ENCODE measurements around the gene ANKRD13A. TPM values are rescaled to one million over a fixed set of nuclear protein-coding genes. Genes with fewer than 3 reads are reported as not detected.
"Not testable (repeated sequence)": the region's sequence is repeated elsewhere in the genome, so short reads cannot be mapped to it uniquely, and the experiment has no call there.

ANKRD13A gene
- total RNA-seq, 4 donors from 2014 or later, result 19.0 to 29.3 (median 20.5) TPM

- DNase-seq, result no peak
- Histone ChIP-seq H3K9me3 (no peaks in the 10 kb centered on the region), H3K4me1 (peaks cover under 1 to 3% of the 10 kb centered on the region in 2 donors), H3K36me3 (peaks cover 0 to 10% of the 10 kb centered on the region in 2 donors), H3K27ac (no peak overlapping the region), H3K27me3 (no peaks in the 10 kb centered on the region), H3K4me3 (no peak overlapping the region)
- ATAC-seq, result no peak
- TF ChIP-seq POLR2A (IDR thresholded peaks at IDR 0.05) (no peak), CTCF (IDR thresholded peaks at IDR 0.05 in 4 of 5, conservative IDR thresholded peaks at IDR 0.05 in 1 of 5) (no peak)
- in situ Hi-C loops (cut with MboI; ENCODE audit: low sequenced_read_pairs in 4 of 4), result no loop called here
- intact Hi-C loops (cut with DNase I; ENCODE audit: low total_unique reads), result no loop called here
These were observed 8.7 kb downstream of the ANKRD13A start for GRCh38 chr12:110007881-110008280.

DNA sequence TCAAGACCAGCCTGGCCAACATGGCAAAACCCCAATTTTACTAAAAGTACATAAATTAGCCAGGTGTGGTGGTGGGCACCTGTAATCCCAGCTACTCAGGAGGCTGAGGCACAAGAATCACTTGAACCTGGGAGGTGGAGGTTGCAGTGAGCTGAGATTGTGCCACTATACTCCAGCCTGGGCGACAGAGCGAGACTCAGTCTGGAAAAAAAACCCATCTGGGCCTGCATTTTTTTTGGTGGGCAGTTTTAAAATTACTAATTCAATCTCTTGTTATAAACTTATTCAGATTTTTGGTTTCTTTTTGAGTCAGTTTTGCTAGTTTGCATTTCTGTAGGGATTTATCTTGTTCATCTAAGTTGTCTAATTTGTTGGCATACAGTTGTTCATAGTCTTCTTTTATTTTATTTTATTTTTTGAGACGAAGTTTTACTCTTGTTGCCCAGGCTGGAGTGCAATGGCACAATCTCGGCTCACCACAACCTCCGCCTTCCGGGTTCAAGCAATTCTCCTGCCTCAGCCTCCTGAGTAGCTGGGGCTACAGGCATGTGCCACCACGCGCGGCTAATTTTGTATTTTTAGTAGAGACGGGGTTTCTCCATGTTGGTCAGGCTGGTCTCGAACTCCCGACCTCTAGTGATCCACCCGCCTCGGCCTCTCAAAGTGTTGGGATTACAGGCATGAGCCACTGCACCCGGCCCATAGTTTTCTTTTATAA, 9.6 kb downstream of the ANKRD13A start:
- peaks cover 0 to 19% of the 10 kb centered on the region in 2 donors for H3K36me3 ChIP-seq
- H3K9me3 ChIP-seq; DNase-seq; ATAC-seq; H3K4me3 ChIP-seq; intact Hi-C loops (cut with DNase I; ENCODE audit: low total_unique reads); H3K27ac ChIP-seq; H3K27me3 ChIP-seq; in situ Hi-C loops (cut with MboI; ENCODE audit: low sequenced_read_pairs in 4 of 4); H3K4me1 ChIP-seq: not testable (repeated sequence)

- no peak for ATAC-seq
- TF ChIP-seq POLR2A (IDR thresholded peaks at IDR 0.05) (no peak), CTCF (IDR thresholded peaks at IDR 0.05 in 4 of 5, conservative IDR thresholded peaks at IDR 0.05 in 1 of 5) (no peak)
- no peaks in the 10 kb centered on the region for H3K27me3 ChIP-seq
- intact Hi-C loops (cut with DNase I; ENCODE audit: low total_unique reads) (no loop called here), in situ Hi-C loops (cut with MboI; ENCODE audit: low sequenced_read_pairs in 4 of 4) (no loop called here)
- no peaks in the 10 kb centered on the region for H3K9me3 ChIP-seq
- peaks cover 0 to 3% of the 10 kb centered on the region in 2 donors for H3K4me1 ChIP-seq
- no peak overlapping the region for H3K27ac ChIP-seq
- no peak for DNase-seq
- H3K4me3 ChIP-seq, result no peak overlapping the region
- H3K36me3 ChIP-seq, result peaks cover 0 to 40% of the 10 kb centered on the region in 2 donors
These were observed 11.9 kb downstream of the ANKRD13A start for GRCh38 chr12:110010853-110011723.

DNA sequence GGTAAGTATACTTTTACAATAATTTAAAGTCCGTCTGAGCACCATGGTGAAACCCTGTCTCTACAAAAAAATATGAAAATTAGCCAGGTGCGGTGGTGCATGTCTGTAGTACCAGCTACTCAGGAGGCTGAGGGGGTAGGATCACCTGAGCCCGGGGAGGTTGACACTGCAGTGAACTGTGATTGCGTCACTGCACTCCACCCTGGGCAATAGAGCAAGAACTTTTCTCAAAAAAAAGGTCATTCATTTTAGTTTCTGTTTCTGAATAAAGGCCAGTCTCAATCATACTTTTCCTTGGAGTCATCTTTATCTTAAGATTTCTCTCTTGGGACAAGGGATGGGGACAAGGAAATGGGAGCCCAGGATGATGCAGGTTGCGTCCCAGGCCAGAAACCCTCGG, 12.9 kb downstream of the ANKRD13A start:
- H3K36me3 ChIP-seq, result peaks cover 0 to 51% of the 10 kb centered on the region in 2 donors
- intact Hi-C loops (cut with DNase I; ENCODE audit: low total_unique reads), result no loop called here
- H3K9me3 ChIP-seq, result no peaks in the 10 kb centered on the region
- DNase-seq, result no peak
- in situ Hi-C loops (cut with MboI; ENCODE audit: low sequenced_read_pairs in 4 of 4), result no loop called here
- H3K4me3 ChIP-seq, result no peak overlapping the region
- H3K27ac ChIP-seq, result no peak overlapping the region
- TF ChIP-seq CTCF (IDR thresholded peaks at IDR 0.05 in 4 of 5, conservative IDR thresholded peaks at IDR 0.05 in 1 of 5) (no peak), POLR2A (IDR thresholded peaks at IDR 0.05) (no peak)
- H3K27me3 ChIP-seq, result no peaks in the 10 kb centered on the region
- no peak for ATAC-seq
- H3K4me1 ChIP-seq, result no peaks in the 10 kb centered on the region

DNA sequence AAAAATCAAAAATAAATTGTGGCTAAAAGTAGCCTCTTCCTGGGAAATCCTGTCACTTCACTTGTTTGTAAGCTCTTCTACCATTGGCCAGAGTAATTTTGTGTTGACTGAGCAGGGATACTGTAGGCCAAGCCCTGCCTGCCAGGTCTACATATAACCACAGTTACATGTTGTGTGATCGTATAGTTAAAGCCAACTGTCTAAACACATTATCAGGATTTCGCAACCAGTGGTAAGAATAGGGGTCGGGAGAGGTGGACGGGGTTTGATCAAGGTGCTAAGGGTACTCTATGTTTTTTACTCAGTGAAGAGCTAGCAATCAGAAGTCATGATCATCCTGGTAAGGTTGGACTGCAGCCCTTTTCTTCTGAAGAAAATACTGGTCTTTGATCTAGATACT, 13.4 kb downstream of the ANKRD13A start:
- no peak for ATAC-seq
- no peak overlapping the region for H3K27ac ChIP-seq

More for the DNA sequence above, 13.4 kb downstream of the ANKRD13A start:
- Histone ChIP-seq H3K36me3 (peaks cover 0 to 56% of the 10 kb centered on the region in 2 donors), H3K4me3 (no peak overlapping the region), H3K4me1 (no peaks in the 10 kb centered on the region), H3K27me3 (no peaks in the 10 kb centered on the region), H3K9me3 (no peaks in the 10 kb centered on the region)
- in situ Hi-C loops (cut with MboI; ENCODE audit: low sequenced_read_pairs in 4 of 4) (no loop called here), intact Hi-C loops (cut with DNase I; ENCODE audit: low total_unique reads) (no loop called here)
- DNase-seq, result no peak
- no peak for TF ChIP-seq CTCF (IDR thresholded peaks at IDR 0.05 in 4 of 5, conservative IDR thresholded peaks at IDR 0.05 in 1 of 5)
- TF ChIP-seq POLR2A (IDR thresholded peaks at IDR 0.05), result no peak
